H7 (cell line): Measurements from ENCODE around the gene MYOG. TPM values are rescaled to one million over a fixed set of nuclear protein-coding genes. Genes with fewer than 3 reads are reported as not detected.

ENCODE experiments used
- DNase-seq: peaks from one replicate; pipeline ENCODE4 v3.0.0; 2012
- H3K27me3 ChIP-seq: 2 replicates; pipeline ENCODE4 v1.6.0; 2011; ENCODE audit warnings: mild to moderate bottlenecking, low read length; ENCODE audit not compliant: control insufficient read depth, insufficient read depth
- H3K36me3 ChIP-seq: replicated peaks from 2 replicates; pipeline ENCODE4 v1.5.1; 2011; ENCODE audit warnings: low read length; ENCODE audit not compliant: control insufficient read depth, insufficient read depth
- H3K4me3 ChIP-seq: 2 replicates; pipeline ENCODE4 v1.5.1; 2011; ENCODE audit warnings: low read depth, mild to moderate bottlenecking, control low read depth, low read length, moderate library complexity; ENCODE audit not compliant: insufficient read depth
- total RNA-seq: library from RNA; depleted of rRNA; stranded (reverse); fragments of >200 nt; shearing (Covaris generic); gene quantifications from 2 replicates; pipeline ENCODE4 v1.2.3, GENCODE V29; 2014

Gene MYOG
- total RNA-seq, 1 experiment from 2014 or later: not detected

DNA sequence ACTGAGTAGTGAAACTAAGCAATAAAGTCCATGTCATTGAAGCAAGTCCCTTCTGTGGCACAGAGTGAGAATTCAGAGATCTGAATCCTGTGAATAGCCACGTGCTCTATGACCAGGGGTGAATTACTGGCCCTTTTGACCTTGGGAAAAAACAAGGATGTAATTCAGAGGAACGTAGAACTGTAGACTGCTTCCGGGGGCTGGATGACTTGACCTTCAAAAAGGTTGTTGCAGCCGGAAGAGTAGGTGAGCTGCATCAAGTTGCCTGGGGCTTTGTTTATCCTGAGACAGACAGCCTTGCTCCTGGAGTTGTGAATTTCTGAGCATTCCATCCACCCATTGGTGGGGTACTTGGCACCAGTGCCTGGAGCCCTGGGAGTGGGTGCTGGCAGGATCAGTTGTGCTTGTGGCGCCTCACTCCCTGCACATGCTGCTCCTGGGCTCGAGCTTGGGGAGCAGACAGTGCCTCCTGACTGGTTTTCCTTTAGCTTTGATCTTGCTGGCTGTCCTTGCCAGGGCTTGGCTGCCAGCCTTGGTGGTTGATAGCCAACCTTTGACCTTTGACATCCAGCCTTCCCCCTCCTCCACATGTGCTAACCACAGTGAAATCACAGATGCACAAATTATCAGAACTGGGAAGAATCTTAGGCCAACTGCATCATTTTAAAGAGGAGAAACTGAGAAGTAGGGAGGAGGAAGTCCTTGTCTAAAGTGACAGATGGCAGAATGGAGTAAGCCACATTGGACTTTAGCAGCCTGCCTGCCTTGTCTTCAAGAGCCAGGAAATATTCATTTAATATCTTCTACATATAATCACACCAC is 16.2 kb upstream of the MYOG start:
- H3K4me3 ChIP-seq: no peak overlapping the region
- no peaks in the 10 kb centered on the region for H3K27me3 ChIP-seq
- no peaks in the 10 kb centered on the region for H3K36me3 ChIP-seq
- no peak for DNase-seq

- Histone ChIP-seq H3K4me3 (no peak overlapping the region), H3K36me3 (no peaks in the 10 kb centered on the region), H3K27me3 (no peaks in the 10 kb centered on the region)
- DNase-seq: no peak
These were observed 14.7 kb upstream of the MYOG start for GRCh38 chr1:203100516-203100869.

DNA sequence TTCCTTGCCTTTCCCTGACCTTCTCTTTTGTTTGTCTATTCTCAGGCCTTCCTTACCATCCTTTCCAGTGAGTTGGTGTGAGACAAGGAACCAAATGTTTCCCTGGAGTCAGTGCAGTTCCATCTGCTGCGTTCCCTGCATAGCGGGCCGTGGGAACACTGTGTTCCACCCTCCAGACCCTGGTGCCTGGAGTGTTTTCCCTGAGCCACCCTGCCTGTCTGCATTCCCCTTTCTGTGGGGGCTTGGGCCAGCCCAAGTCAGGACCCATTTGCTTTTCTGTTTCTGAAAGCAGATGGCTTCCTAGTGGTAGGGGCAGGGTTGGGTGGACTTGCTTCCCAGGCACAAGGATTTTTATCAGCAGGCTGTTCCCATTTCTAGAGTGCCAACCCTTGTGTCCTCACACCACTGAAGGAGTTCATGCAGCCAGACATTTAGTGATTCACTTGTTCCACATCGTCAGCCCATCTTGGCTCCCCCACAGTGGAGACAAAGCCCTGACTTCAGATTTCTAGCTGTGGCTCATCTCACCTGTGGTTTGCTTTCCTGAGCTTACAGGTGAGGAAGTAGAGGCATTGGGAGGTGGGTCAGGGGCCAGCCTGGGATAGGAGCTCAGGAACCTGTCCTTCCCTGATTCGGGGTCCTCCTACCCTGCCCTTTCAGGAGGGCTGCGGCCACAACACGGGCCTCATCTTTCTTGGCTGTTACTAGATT is 14.1 kb upstream of the MYOG start:
- Histone ChIP-seq H3K36me3 (no peaks in the 10 kb centered on the region), H3K27me3 (no peaks in the 10 kb centered on the region), H3K4me3 (no peak overlapping the region)
- no peak for DNase-seq

DNA sequence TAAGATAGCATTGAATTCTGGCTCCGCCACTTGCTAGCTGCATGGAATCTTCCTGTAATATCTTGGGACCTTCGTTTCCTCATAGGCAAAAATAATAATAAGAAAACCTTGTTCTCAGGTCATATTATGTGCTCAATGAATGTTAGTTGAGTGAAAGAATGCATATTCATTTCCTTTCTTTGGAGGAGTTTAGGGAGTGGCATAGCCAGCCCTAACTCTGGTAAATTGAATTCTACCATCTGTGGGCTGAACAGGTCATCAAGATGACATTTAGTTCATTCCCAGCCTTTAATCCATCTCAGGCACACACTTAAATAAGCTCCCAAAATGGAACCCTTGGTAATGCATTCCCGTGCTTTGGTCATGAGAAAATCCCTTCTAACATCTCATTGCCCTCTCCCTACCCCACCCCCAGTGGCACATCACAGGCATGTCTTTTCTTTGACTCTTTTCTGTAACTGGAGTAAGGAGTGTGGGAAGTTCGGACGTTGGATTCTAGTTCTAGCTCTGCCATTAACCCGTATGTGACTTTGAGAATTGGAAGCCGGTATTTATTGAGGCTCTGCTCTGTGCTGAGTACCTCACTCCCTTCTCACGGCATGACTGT is 13.2 kb upstream of the MYOG start:
- DNase-seq: no peak
- Histone ChIP-seq H3K36me3 (no peaks in the 10 kb centered on the region), H3K4me3 (no peak overlapping the region), H3K27me3 (no peaks in the 10 kb centered on the region)

GRCh38 chr1:203098445-203098844 is 12.6 kb upstream of the MYOG start:
- Histone ChIP-seq H3K36me3 (no peaks in the 10 kb centered on the region), H3K27me3 (no peaks in the 10 kb centered on the region)
- no peak for DNase-seq

GRCh38 chr1:203097001-203097400 is 11.2 kb upstream of the MYOG start:
- H3K27me3 ChIP-seq: no peaks in the 10 kb centered on the region; the same call in 1 of the 2 replicates
- no peaks in the 10 kb centered on the region for H3K36me3 ChIP-seq
- no peak overlapping the region for H3K4me3 ChIP-seq
- DNase-seq: no peak

More at GRCh38 chr1:203098445-203098844, 12.6 kb upstream of the MYOG start:
- no peak overlapping the region for H3K4me3 ChIP-seq

GRCh38 chr1:203096566-203096965 is 10.8 kb upstream of the MYOG start:
- Histone ChIP-seq H3K4me3 (no peak overlapping the region), H3K27me3 (no peaks in the 10 kb centered on the region; the same call in 1 of the 2 replicates), H3K36me3 (no peaks in the 10 kb centered on the region)
- no peak for DNase-seq

DNA sequence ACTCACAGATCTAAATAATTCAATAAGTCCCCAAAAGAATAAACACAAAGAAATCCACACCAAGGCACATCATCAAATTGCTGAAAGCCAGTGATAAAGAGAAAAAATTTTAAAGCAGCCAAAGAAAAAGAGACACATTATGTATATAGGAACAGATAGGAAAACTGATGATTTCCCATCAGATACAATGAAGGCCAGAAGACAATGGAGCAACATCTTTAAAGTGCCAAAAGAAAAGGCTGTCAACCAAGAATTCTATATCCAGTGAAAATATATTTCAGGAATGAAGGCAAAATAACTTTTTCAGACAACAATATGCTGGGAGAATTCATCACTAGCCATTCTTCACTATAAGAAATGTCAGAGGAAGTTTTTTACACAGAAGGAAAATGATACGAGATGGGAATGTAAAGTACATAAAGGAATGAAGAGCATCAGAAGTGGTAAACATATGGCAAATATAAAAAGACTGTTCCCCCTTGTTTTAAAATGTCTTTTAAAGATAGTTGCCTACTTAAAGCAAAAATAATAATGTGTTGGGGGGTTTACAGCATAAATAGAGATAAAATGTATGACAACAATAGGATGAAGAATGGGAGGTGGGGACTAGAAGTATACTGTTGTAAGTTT is 9.4 kb upstream of the MYOG start:
- H3K36me3 ChIP-seq: no peaks in the 10 kb centered on the region
- H3K27me3 ChIP-seq: no peaks in the 10 kb centered on the region; the same call in 1 of the 2 replicates
- no peak overlapping the region for H3K4me3 ChIP-seq
- no peak for DNase-seq

- DNase-seq: no peak
- no peak overlapping the region for H3K4me3 ChIP-seq
- no peaks in the 10 kb centered on the region; the same call in 1 of the 2 replicates for H3K27me3 ChIP-seq
- H3K36me3 ChIP-seq: no peaks in the 10 kb centered on the region
These were observed 8.1 kb upstream of the MYOG start for GRCh38 chr1:203093754-203094410.

GRCh38 chr1:203091761-203092330 is 6.0 kb upstream of the MYOG start:
- Histone ChIP-seq H3K27me3 (no peaks in the 10 kb centered on the region; the same call in 1 of the 2 replicates), H3K36me3 (no peaks in the 10 kb centered on the region)
- DNase-seq: peak; percentile 10

GRCh38 chr1:203091199-203091477 is 5.3 kb upstream of the MYOG start:
- no peak for DNase-seq
- no peaks in the 10 kb centered on the region; the same call in 1 of the 2 replicates for H3K27me3 ChIP-seq
- no peak overlapping the region for H3K4me3 ChIP-seq
- H3K36me3 ChIP-seq: no peaks in the 10 kb centered on the region

More at GRCh38 chr1:203091761-203092330, 6.0 kb upstream of the MYOG start:
- no peak overlapping the region for H3K4me3 ChIP-seq

DNA sequence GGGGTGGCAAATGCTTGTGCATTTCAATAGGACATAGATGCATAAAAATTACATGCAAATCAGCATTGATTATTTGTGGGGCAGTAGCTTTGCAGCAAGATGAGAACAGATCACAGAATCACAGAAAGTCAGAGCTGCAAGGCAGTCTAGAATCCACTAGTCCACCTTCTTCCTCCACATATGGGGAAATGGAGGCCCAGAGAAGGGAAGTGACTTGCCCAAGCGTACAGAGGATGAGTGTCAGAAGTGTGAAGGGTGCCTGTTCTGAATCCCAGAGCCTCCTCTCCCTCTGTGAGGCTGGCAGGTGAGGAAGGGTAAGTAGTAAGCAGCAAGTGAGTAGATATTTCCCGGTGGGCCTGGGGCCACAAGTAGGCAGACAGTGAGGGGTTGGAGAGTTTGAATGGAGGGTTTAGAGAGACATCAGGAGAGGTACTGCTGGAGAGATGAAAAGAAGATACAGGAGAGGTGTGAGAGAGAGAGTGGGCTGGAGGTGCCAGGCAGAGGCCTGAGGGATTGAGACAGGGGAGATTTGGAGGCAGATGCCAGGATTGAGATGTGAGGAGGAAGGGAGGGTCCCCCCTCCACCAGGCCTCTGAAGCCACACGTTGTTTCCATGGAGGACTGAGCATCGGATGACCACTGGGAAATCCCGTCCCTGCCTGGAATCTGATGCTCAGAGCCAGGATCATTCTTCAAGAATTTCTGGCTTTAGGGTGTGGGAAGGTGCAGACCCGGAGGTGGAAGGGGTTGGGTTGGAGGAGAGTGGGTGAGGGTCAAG is 4.8 kb upstream of the MYOG start:
- DNase-seq: peak; percentile 11
- no peaks in the 10 kb centered on the region; the same call in 1 of the 2 replicates for H3K27me3 ChIP-seq
- H3K4me3 ChIP-seq: no peak overlapping the region
- no peaks in the 10 kb centered on the region for H3K36me3 ChIP-seq

DNA sequence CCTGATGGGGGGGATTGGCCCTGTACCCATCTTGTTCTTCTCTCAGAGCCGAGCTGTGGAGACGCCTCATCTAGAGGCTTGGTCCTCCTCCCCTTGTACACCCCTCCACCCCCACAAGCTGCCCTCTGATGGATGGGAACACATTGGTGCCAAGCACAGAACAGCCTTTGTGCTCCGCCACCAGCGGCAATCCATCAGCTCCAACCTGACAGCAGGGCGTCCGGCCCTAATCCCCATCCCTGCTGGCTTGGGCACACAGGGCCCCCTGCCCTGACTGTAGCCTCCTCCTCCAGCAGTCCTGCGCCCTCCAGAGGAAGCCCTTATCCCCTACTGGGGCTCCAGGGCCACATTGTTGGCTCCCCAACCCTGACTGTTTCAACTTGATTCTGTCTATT is 3.8 kb upstream of the MYOG start:
- H3K27me3 ChIP-seq: no peaks in the 10 kb centered on the region; the same call in 1 of the 2 replicates
- no peaks in the 10 kb centered on the region for H3K36me3 ChIP-seq
- no peak overlapping the region for H3K4me3 ChIP-seq
- DNase-seq: peak; percentile 62
